ENCODE data around the gene PTPN12. TPM values are rescaled to one million over a fixed set of nuclear protein-coding genes. Genes with fewer than 3 reads are reported as not detected.
"Not testable (repeated sequence)": the region's sequence is repeated elsewhere in the genome, so short reads cannot be mapped to it uniquely, and the experiment has no call there.

Gene PTPN12
- 1 to 10 TPM; 1.2 to 5.6 (median 3.0) TPM for polyA plus RNA-seq (ENCODE audit: low read depth in 6 of 6)

DNA sequence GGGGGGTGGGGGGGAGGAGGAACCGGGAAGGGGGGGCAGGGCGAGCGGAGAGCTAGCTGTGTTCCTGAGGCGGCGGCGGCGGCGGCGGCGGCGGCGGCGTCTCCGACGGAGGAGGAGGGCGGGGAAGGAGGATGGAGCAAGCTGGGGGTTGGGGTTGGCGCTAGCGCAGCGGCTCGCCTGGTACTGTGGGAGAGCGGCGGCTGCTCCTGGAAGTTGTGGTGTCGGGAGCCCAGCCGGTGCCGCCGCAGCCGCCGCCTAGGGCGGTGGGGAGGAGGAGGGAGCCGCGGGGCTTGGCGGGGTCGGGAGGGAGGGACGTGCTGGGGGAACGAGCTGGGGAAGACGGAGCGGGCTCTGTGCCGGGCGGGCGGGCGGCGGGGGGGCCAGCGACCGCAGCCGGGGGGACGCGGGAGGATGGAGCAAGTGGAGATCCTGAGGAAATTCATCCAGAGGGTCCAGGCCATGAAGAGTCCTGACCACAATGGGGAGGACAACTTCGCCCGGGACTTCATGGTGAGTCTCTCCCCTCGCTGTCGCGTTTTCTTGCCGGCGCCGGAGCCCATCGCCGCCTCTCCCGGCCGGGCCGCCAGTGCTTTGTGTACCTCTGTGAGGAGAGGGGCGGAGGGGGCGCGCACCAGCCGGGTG is at the start of gene PTPN12:
Gene PTPN12, plus strand, starts transcription at position 160 of the 642 bp plus-strand sequence. Its CDS starts 252 bp downstream, at position 412.
- no peaks in the 10 kb centered on the region for H3K36me3 Mint-ChIP-seq
- H3K27ac Mint-ChIP-seq: peak within 1 kb of the TSS; percentile 93 to 98 (median 96)
- peak; percentile 35 to 40 for ATAC-seq (ENCODE audit: low read depth in 2 of 2)
- H3K4me1 Mint-ChIP-seq: peaks cover 19 to 37% (median 26%) of the 10 kb centered on the region in 3 donors
- no peaks in the 10 kb centered on the region for H3K27me3 Mint-ChIP-seq
- peak within 1 kb of the TSS; percentile 94 to 99 (median 99) for H3K4me3 Mint-ChIP-seq
- peak; percentile 44 for DNase-seq
- H3K9me3 Mint-ChIP-seq: peaks cover 0 to 1% (median 0%) of the 10 kb centered on the region in 7 donors

DNA sequence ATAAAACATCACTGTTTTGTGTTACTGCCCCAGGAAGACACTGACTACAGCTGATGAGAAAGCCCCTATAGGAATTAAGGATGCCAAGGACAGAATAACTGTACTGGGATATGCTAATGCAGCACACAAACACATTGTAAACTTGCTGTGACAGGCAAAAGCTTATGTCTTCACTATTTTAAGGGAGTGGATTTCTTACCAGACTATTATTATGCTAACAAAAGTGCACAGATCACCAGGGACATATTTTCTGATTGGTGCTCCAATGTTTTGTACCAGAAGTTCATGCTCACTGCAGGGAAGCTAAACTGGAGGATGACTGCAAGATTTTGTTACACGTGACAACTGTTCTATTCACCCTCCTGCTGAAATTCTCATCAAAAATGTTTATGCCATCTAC is 48.1 kb upstream of the PTPN12 start:
- no peak overlapping the region for H3K4me3 Mint-ChIP-seq
- peaks cover 7 to 20% (median 11%) of the 10 kb centered on the region in 7 donors for H3K9me3 Mint-ChIP-seq
- DNase-seq (no peak), ATAC-seq (ENCODE audit: low read depth in 2 of 2) (no peak)
- no peak overlapping the region for H3K27ac Mint-ChIP-seq
- peaks cover under 1 to 13% of the 10 kb centered on the region in 2 donors for H3K36me3 Mint-ChIP-seq
- H3K27me3 Mint-ChIP-seq: peaks cover 10 to 20% (median 16%) of the 10 kb centered on the region in 3 donors
- no peaks in the 10 kb centered on the region for H3K4me1 Mint-ChIP-seq

DNA sequence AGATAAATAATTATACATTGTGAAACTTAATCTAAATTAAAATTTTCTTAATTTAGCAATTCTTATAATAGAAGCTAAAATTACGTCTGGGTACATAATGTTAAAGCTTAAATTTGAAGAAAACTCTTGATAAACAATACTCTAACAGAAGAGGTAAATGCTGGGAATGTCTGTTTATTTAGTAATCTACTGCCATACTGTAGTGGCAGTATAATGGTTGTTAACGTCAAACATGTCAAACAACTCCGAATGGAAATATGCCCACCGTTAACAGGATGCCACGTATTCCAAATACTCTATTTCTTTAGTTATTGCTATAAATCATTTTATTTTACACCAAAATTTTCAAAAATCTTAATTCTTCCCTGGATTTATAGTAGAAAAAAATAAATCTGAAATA is 40.0 kb upstream of the PTPN12 start:
- Mint-ChIP-seq H3K27me3 (peaks cover 9 to 11% (median 10%) of the 10 kb centered on the region in 3 donors), H3K36me3 (peaks cover 4 to 29% of the 10 kb centered on the region in 2 donors), H3K9me3 (peaks cover 12 to 34% (median 21%) of the 10 kb centered on the region in 7 donors), H3K27ac (no peak overlapping the region), H3K4me1 (peaks cover 0 to 8% (median 4%) of the 10 kb centered on the region in 3 donors), H3K4me3 (no peak overlapping the region)
- ATAC-seq (ENCODE audit: low read depth in 2 of 2): no peak
- DNase-seq: no peak

GRCh38 chr7:77498659-77499379 is 38.3 kb upstream of the PTPN12 start:
- Mint-ChIP-seq H3K9me3 (peaks cover 5 to 17% (median 12%) of the 10 kb centered on the region in 7 donors), H3K4me1 (peaks cover 0 to 8% (median 4%) of the 10 kb centered on the region in 3 donors), H3K4me3 (no peak overlapping the region), H3K27ac (no peak overlapping the region), H3K27me3 (peaks cover 9 to 11% (median 10%) of the 10 kb centered on the region in 3 donors), H3K36me3 (peaks cover 4 to 18% of the 10 kb centered on the region in 2 donors)
- DNase-seq (no peak), ATAC-seq (ENCODE audit: low read depth in 2 of 2) (no peak)

GRCh38 chr7:77501192-77501515 is 35.9 kb upstream of the PTPN12 start:
- no peak for ATAC-seq (ENCODE audit: low read depth in 2 of 2)
- Mint-ChIP-seq H3K27ac (no peak overlapping the region), H3K4me3 (no peak overlapping the region), H3K36me3 (no peaks in the 10 kb centered on the region), H3K4me1 (peaks cover 0 to 8% (median 4%) of the 10 kb centered on the region in 3 donors), H3K27me3 (peaks cover 0 to 6% (median 0%) of the 10 kb centered on the region in 3 donors), H3K9me3 (no peaks in the 10 kb centered on the region)
- no peak for DNase-seq

DNA sequence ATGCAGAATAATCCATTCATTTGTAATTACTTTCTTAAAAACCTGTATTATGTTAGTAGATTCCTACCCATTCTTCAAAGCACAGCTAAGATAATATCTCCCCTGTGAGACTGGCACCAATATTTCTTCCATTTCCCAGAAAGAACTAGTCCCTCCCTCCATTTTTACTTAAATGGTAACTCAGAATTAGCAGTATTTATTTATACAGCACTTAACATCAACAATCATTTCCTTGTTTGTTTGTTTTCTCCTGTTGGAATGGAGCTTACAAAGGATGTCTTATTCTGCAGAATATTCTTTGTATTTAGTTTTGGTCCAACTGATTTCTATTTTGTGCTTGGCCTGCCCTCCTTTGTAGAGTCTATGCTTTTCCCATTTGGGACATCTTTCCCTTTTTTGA is 32.1 kb upstream of the PTPN12 start:
- Mint-ChIP-seq H3K27me3 (no peaks in the 10 kb centered on the region), H3K27ac (no peak overlapping the region), H3K4me1 (peaks cover 0 to 8% (median 4%) of the 10 kb centered on the region in 3 donors), H3K9me3 (no peaks in the 10 kb centered on the region), H3K4me3 (no peak overlapping the region), H3K36me3 (no peaks in the 10 kb centered on the region)
- no peak for DNase-seq
- ATAC-seq (ENCODE audit: low read depth in 2 of 2): no peak

GRCh38 chr7:77506899-77507298 is 30.2 kb upstream of the PTPN12 start:
- ATAC-seq (ENCODE audit: low read depth in 2 of 2) (no peak), DNase-seq (no peak)
- Mint-ChIP-seq H3K9me3 (peaks cover 0 to 10% (median 0%) of the 10 kb centered on the region in 7 donors), H3K4me1 (no peaks in the 10 kb centered on the region), H3K27me3 (no peaks in the 10 kb centered on the region), H3K4me3 (no peak overlapping the region), H3K27ac (no peak overlapping the region), H3K36me3 (no peaks in the 10 kb centered on the region)

DNA sequence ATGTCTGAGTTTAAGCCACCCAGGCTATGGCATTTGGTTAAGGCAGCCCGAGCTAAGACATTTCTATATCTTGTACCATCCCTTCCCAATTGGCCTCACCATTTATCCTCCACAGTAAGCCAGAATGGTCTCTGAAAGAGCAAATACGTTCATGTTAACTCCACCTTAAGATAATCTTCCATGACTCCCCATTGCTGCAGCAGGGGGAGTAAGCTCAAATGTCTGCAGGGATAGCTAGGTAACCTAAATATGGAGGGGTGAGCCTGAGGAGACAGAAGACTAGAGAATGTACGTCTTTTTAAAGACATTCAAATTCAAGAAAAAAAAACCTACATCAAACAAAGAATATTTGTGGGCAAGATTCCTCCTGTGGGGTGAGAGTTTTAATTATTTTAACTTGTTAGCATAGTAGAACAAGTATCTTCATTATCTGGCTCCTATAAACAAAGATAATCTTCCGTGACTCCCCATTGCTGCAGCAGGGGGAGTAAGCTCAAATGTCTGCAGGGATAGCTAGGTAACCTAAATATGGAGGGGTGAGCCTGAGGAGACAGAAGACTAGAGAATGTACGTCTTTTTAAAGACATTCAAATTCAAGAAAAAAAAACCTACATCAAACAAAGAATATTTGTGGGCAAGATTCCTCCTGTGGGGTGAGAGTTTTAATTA is 24.0 kb upstream of the PTPN12 start:
- not testable (repeated sequence) for H3K4me3 Mint-ChIP-seq; H3K36me3 Mint-ChIP-seq; H3K27ac Mint-ChIP-seq; ATAC-seq (ENCODE audit: low read depth in 2 of 2); DNase-seq; H3K4me1 Mint-ChIP-seq; H3K27me3 Mint-ChIP-seq
- H3K9me3 Mint-ChIP-seq: peaks cover 0 to 14% (median 0%) of the 10 kb centered on the region in 7 donors

DNA sequence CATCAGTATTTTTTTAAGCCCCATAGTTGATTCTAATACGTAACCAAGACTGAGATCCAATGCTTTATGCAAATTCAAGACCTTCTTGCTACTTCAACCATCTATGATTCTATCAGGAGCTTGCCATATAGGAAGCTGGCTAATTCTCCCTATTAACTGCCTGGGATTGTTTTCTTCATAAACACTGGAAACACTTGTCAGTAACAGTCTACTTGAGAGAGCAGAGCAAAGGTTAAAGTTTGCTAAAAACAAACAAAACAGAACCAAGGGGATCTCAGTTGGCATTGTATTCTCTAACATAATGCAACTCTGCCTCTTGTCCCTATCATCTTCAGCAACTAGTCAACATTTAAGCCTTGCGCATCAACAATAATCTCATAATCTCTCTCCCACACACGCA is 21.0 kb upstream of the PTPN12 start:
- DNase-seq: no peak
- H3K4me3 Mint-ChIP-seq: no peak overlapping the region
- H3K4me1 Mint-ChIP-seq: no peaks in the 10 kb centered on the region
- H3K36me3 Mint-ChIP-seq: no peaks in the 10 kb centered on the region
- H3K9me3 Mint-ChIP-seq: peaks cover 0 to 9% (median 0%) of the 10 kb centered on the region in 7 donors
- H3K27ac Mint-ChIP-seq: no peak overlapping the region
- H3K27me3 Mint-ChIP-seq: no peaks in the 10 kb centered on the region
- no peak for ATAC-seq (ENCODE audit: low read depth in 2 of 2)

GRCh38 chr7:77520261-77520660 is 16.8 kb upstream of the PTPN12 start:
- no peak overlapping the region for H3K4me3 Mint-ChIP-seq
- DNase-seq: no peak
- no peak overlapping the region for H3K27ac Mint-ChIP-seq
- H3K9me3 Mint-ChIP-seq: no peaks in the 10 kb centered on the region
- no peak for ATAC-seq (ENCODE audit: low read depth in 2 of 2)
- no peaks in the 10 kb centered on the region for H3K36me3 Mint-ChIP-seq
- H3K27me3 Mint-ChIP-seq: no peaks in the 10 kb centered on the region
- no peaks in the 10 kb centered on the region for H3K4me1 Mint-ChIP-seq

DNA sequence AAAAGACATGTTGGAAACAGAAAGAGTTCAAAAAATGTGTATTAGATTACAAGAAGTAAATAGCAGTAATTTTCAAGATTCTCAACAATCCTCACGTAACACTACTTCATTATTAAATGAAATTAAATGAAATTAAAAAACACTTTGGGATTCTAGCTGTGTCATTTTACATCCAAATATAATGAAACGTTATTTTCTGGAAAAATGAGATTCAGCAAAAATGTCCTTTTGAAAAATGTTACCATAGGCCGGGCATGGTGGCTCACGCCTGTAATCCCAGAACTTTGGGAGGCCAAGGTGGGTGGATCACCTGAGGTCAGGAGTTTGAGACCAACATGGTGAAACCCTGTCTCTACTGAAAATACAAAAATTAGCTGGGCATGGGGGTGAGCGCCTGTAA is 15.6 kb upstream of the PTPN12 start:
- H3K4me3 Mint-ChIP-seq; H3K27ac Mint-ChIP-seq; H3K27me3 Mint-ChIP-seq; H3K9me3 Mint-ChIP-seq; H3K36me3 Mint-ChIP-seq; H3K4me1 Mint-ChIP-seq; DNase-seq; ATAC-seq (ENCODE audit: low read depth in 2 of 2): not testable (repeated sequence)

GRCh38 chr7:77524731-77525130 is 12.4 kb upstream of the PTPN12 start:
- ATAC-seq (ENCODE audit: low read depth in 2 of 2) (no peak), DNase-seq (no peak)
- H3K9me3 Mint-ChIP-seq: no peaks in the 10 kb centered on the region
- H3K36me3 Mint-ChIP-seq: no peaks in the 10 kb centered on the region
- no peaks in the 10 kb centered on the region for H3K27me3 Mint-ChIP-seq
- H3K4me1 Mint-ChIP-seq: peaks cover 5 to 8% (median 6%) of the 10 kb centered on the region in 3 donors
- no peak overlapping the region for H3K4me3 Mint-ChIP-seq
- peak overlapping the region in 2 of 6 donors; percentile 13 to 60 for H3K27ac Mint-ChIP-seq

DNA sequence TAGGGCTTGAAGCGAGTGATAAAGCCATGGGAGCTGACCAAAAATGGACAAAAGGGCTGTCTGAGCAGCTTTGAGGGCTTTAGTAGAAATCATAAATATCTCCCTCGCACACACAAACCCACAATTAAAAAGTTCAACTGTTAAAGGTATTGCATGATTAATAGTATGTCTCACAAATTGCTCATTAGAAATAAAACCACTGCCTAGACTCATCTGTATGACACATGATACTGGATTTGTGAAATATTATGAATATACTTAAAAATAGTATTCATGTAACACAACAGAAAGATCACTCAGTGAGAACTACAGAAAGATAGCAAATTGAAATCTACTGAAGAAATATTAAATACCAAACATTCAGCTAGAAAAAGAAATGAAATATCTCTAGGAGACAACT is 11.9 kb upstream of the PTPN12 start:
- no peak for DNase-seq
- H3K9me3 Mint-ChIP-seq: no peaks in the 10 kb centered on the region
- no peaks in the 10 kb centered on the region for H3K27me3 Mint-ChIP-seq
- no peak for ATAC-seq (ENCODE audit: low read depth in 2 of 2)
- H3K36me3 Mint-ChIP-seq: no peaks in the 10 kb centered on the region
- no peak overlapping the region for H3K4me3 Mint-ChIP-seq
- H3K27ac Mint-ChIP-seq: no peak overlapping the region
- H3K4me1 Mint-ChIP-seq: peaks cover 10 to 13% (median 11%) of the 10 kb centered on the region in 3 donors

Measured in naive B cell (primary cell).